Measurements from ENCODE around the gene NES. TPM values are rescaled to one million over a fixed set of nuclear protein-coding genes. Genes with fewer than 3 reads are reported as not detected.
A peak's percentile ranks its signal among the peaks of the same experiment; 100 is the strongest.

The NES gene
- total and polyA plus RNA-seq, 12 donors, result 7.7 to 26.9 (median 14.0) TPM

GRCh38 chr1:156670791-156671190, 6.4 kb downstream of the NES start:
- Histone ChIP-seq H3K27ac (no peak overlapping the region), H3K4me3 (no peak overlapping the region), H3K36me3 (replicated peaks in 1 of 2) (no peaks in the 10 kb centered on the region), H3K27me3 (peaks cover 7% of the 10 kb centered on the region), H3K4me1 (replicated peaks in 1 of 2) (peaks cover 0 to 10% of the 10 kb centered on the region in 2 donors), H3K9me3 (replicated peaks in 1 of 3) (no peaks in the 10 kb centered on the region)
- intact Hi-C loops (cut with DNase I), result no loop called here
- DNase-seq, result no peak
- TF ChIP-seq CTCF (IDR thresholded peaks at IDR 0.05) (no peak), POLR2A (IDR thresholded peaks at IDR 0.05) (no peak)
- WGBS, 4 donors, result 68 to 92% (median 72%) methylated on average over 1 to 4 of the region's 4 CpGs

DNA sequence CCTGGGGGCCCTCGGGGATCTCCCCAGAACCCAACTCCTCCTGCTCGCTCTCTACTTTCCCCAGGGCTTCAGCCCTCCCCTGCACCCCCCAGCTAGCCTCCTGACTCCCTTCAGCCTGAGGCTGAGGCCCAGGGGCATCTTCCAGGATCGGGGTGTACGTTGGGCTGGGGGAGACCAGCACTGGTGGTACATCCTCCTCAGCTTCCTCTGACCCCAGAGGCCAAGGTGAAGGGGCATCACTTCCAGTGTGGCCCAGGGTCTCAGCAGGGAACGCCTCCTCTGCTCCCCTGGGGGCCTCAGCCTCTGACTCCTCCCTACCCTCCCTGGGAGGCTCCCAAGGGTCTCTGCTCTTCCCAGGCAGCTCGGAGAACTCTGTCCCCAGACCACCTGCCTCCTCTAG, 6.8 kb downstream of the NES start:
- Histone ChIP-seq H3K4me3 (no peak overlapping the region), H3K27me3 (peaks cover 7% of the 10 kb centered on the region), H3K36me3 (replicated peaks in 1 of 2) (no peaks in the 10 kb centered on the region), H3K4me1 (replicated peaks in 1 of 2) (peaks cover 0 to 13% of the 10 kb centered on the region in 2 donors), H3K9me3 (replicated peaks in 1 of 3) (no peaks in the 10 kb centered on the region), H3K27ac (no peak overlapping the region)
- TF ChIP-seq CTCF (IDR thresholded peaks at IDR 0.05), result no peak
- TF ChIP-seq POLR2A (IDR thresholded peaks at IDR 0.05), result no peak
- intact Hi-C loops (cut with DNase I), result no loop called here
- WGBS, 4 donors, result 65 to 92% (median 75%) methylated on average over 5 to 6 of the region's 6 CpGs
- no peak for DNase-seq

DNA sequence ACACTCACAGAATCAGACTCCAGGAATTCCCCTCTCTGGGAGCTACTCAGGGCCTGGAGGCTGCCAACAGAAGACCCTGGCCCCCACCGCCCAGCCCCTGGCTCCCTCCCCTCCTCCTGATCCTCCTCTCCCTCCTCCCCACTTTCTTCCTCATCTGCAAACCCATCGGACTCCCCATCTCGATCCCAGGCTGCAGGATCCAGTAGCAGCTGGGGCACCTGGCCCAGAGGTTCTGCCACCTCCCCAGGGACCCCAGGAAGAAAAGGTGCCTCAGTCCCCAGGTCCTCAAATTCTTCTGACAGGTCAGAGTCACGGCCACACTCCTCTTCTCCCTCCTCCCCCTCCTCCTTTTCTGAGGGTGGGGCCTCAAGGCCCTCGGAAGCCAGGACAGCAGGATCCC, 7.4 kb downstream of the NES start:
- no peak overlapping the region for H3K27ac ChIP-seq
- WGBS, 4 donors, result 61 to 67% (median 64%) methylated on average over 4 to 5 of the region's 5 CpGs

DNA sequence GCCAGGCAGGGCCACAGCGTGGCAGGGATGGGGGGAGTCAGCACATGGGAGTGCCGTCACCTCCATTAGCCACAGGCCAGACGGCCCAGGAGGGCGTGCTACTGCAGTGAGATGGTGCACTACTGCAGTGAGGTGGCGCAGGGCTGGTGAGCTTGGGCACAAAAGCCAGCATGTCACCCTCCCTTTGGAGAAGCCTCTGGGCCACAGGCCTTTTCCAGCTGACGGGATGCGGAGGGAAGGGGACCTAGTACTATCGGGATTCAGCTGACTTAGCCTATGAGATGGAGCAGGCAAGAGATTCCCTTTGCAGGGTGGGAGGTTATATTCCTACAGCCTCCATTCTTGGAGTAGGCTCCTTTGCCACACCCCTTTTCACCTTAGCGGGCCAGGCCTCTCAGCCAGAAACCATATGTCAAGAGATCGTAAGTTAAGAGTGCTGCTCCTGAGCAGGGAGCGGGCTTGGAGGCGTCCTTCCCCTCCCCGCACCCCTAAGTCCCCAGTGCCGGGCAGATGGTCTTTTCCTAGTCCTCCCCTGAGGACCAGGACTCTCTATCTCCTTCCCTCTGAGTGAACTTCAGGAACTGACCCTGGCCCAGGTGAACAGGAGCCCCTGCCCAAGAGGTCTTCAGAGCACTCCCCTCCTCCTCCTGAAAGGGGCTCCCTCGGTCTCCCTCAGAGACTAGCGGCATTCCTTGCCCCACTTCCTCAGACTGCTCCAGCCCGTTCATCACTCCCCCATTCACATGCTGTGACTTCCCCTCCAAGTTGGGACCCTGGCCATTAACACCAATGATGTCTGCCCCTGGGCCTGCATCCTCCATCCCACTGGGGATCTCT, 8.2 kb downstream of the NES start:
- peak overlapping the region in 1 of 5 donors; percentile 21 for H3K27ac ChIP-seq
- intact Hi-C loops (cut with DNase I), result no loop called here
- no peaks in the 10 kb centered on the region for H3K36me3 ChIP-seq (replicated peaks in 1 of 2)
- H3K9me3 ChIP-seq (replicated peaks in 1 of 3), result no peaks in the 10 kb centered on the region
- TF ChIP-seq CTCF (IDR thresholded peaks at IDR 0.05), result no peak
- TF ChIP-seq POLR2A (IDR thresholded peaks at IDR 0.05), result no peak
- H3K4me3 ChIP-seq, result no peak overlapping the region
- H3K4me1 ChIP-seq (replicated peaks in 1 of 2), result peaks cover 7 to 27% of the 10 kb centered on the region in 2 donors
- H3K27me3 ChIP-seq, result no peaks in the 10 kb centered on the region
- no peak for DNase-seq
- WGBS, 4 donors, result 87 to 94% (median 87%) methylated on average over 16 to 17 of the region's 17 CpGs

More for the DNA sequence above, 7.4 kb downstream of the NES start:
- TF ChIP-seq POLR2A (IDR thresholded peaks at IDR 0.05) (no peak), CTCF (IDR thresholded peaks at IDR 0.05) (no peak)
- H3K4me1 ChIP-seq (replicated peaks in 1 of 2), result peaks cover 0 to 19% of the 10 kb centered on the region in 2 donors
- H3K9me3 ChIP-seq (replicated peaks in 1 of 3), result no peaks in the 10 kb centered on the region
- no peaks in the 10 kb centered on the region for H3K36me3 ChIP-seq (replicated peaks in 1 of 2)
- peaks cover 4% of the 10 kb centered on the region for H3K27me3 ChIP-seq
- no peak overlapping the region for H3K4me3 ChIP-seq
- intact Hi-C loops (cut with DNase I), result no loop called here
- no peak for DNase-seq
